B cell (primary cell): Measurements from ENCODE around the gene PGBD5. TPM values are rescaled to one million over a fixed set of nuclear protein-coding genes. Genes with fewer than 3 reads are reported as not detected.

ENCODE experiments used
- ATAC-seq: fragments of 200-7000 bp; cut with Tn5 transposase; one replicate; pipeline ENCODE4 v1.10.0; 2021; ENCODE audit warnings: low read depth, mild to moderate bottlenecking, moderate number of reproducible peaks, moderate library complexity
- CTCF ChIA-PET: fragments of 350-600 bp; sonication (Branson Sonifier 250); formaldehyde crosslinking; loops from one replicate; lab custom pipeline; 2021; ENCODE audit warnings: antibody characterized with exemption, inconsistent platforms; lab: Charles Lee
- POLR2A ChIA-PET: fragments of 350-600 bp; sonication (Branson Sonifier 250); formaldehyde crosslinking; loops from one replicate; lab custom pipeline; 2021; ENCODE audit warnings: antibody characterized with exemption; lab: Charles Lee
- DNase-seq: peaks from one replicate; pipeline ENCODE4 v3.0.0; 2013
- H2AFZ ChIP-seq: 2 replicates; pipeline ENCODE4 v1.6.1; 2012; ENCODE audit warnings: mild to moderate bottlenecking, low read depth, low read length; ENCODE audit not compliant: insufficient read depth, poor library complexity, severe bottlenecking
- H3K27ac ChIP-seq, 2 donors: 1 replicate in 1 of 2; 2 replicates in 1 of 2; pipeline ENCODE4 v1.5.1; 2012 to 2013; ENCODE audit warnings: low read length in 2 of 2, mild to moderate bottlenecking in 2 of 2, moderate library complexity in 1 of 2
- H3K27me3 ChIP-seq, 4 experiments: fragments of 200-600 bp in 1 of 4; sonication (generic) in 1 of 4; replicated peaks in 1 of 4; 1 replicate in 2 of 4; 2 replicates in 2 of 4; pipeline versions ENCODE4 v1.6.1 to v1.7.0; 2013 to 2016; ENCODE audit warnings: low read length in 3 of 4, mild to moderate bottlenecking in 2 of 4, mixed read lengths in 1 of 4, moderate library complexity in 1 of 4; ENCODE audit not compliant: insufficient read depth in 4 of 4, control insufficient read depth in 3 of 4; ENCODE audit errors: control extremely low read depth in 1 of 4
- H3K36me3 ChIP-seq, 2 experiments: replicated peaks in 1 of 2; 1 replicate in 1 of 2; 2 replicates in 1 of 2; pipeline versions ENCODE4 v1.6.1 to v1.7.1; 2013; ENCODE audit warnings: low read length in 1 of 2; ENCODE audit not compliant: insufficient read depth in 2 of 2, control insufficient read depth in 1 of 2; ENCODE audit errors: control extremely low read depth in 1 of 2, extremely low read depth in 1 of 2
- H3K4me1 ChIP-seq, 2 donors: fragments of 200-600 bp in 1 of 2; sonication (generic) in 1 of 2; 1 replicate in 1 of 2; 2 replicates in 1 of 2; pipeline versions ENCODE4 v1.5.1 to v1.6.1; 2013 to 2017; ENCODE audit warnings: low read length in 2 of 2; ENCODE audit not compliant: control insufficient read depth in 2 of 2, insufficient read depth in 2 of 2
- H3K4me2 ChIP-seq: replicated peaks from 2 replicates; pipeline ENCODE3; 2012; ENCODE audit warnings: mild to moderate bottlenecking, low read depth, low read length; ENCODE audit not compliant: poor library complexity, severe bottlenecking
- H3K4me3 ChIP-seq, 5 experiments: fragments of 200-600 bp in 1 of 5; sonication (generic) in 1 of 5; 1 replicate in 3 of 5; 2 replicates in 2 of 5; pipeline versions ENCODE4 v1.5.1 to v1.7.0; 2011 to 2016; ENCODE audit warnings: low read length in 4 of 5, mild to moderate bottlenecking in 4 of 5, low read depth in 2 of 5, control low read depth in 1 of 5, moderate library complexity in 1 of 5; ENCODE audit not compliant: insufficient read depth in 1 of 5; ENCODE audit errors: control extremely low read depth in 1 of 5, extremely low read depth in 1 of 5
- H3K79me2 ChIP-seq: fragments of 200-600 bp; sonication (generic); one replicate; pipeline ENCODE4 v1.6.0; 2016; ENCODE audit warnings: low read length; ENCODE audit not compliant: control insufficient read depth, insufficient read depth
- H3K9ac ChIP-seq: fragments of 200-600 bp; sonication (generic); 2 replicates; pipeline ENCODE4 v1.6.1; 2017; ENCODE audit warnings: mild to moderate bottlenecking, low read length, moderate library complexity
- H3K9me3 ChIP-seq, 3 donors: one replicate each; pipeline versions ENCODE4 v1.6.1 to v1.7.1; 2013; ENCODE audit warnings: low read length in 2 of 3; ENCODE audit not compliant: control insufficient read depth in 2 of 3, insufficient read depth in 1 of 3; ENCODE audit errors: control extremely low read depth in 1 of 3
- H4K20me1 ChIP-seq: 2 replicates; pipeline ENCODE4 v1.6.0; 2012; ENCODE audit warnings: mild to moderate bottlenecking, low read length; ENCODE audit not compliant: insufficient read depth, control insufficient read depth, poor library complexity, severe bottlenecking
- H3K27ac Mint-ChIP-seq: one replicate; pipeline ENCODE4 v1.8.0; 2021; ENCODE audit warnings: mixed read lengths
- H3K27me3 Mint-ChIP-seq: one replicate; pipeline ENCODE4 v1.8.0; 2021; ENCODE audit warnings: mixed read lengths
- H3K4me1 Mint-ChIP-seq: one replicate; pipeline ENCODE4 v1.8.0; 2021; ENCODE audit warnings: mixed read lengths
- H3K4me3 Mint-ChIP-seq: one replicate; pipeline ENCODE4 v1.8.0; 2021; ENCODE audit warnings: mixed read lengths
- H3K9me3 Mint-ChIP-seq: one replicate; pipeline ENCODE4 v1.8.0; 2022; ENCODE audit warnings: mixed read lengths; ENCODE audit not compliant: insufficient read depth
- EZH2 ChIP-seq: IDR thresholded peaks from 2 replicates; pipeline ENCODE4 v1.6.1; 2012; ENCODE audit warnings: borderline replicate concordance, low read depth, mild to moderate bottlenecking, moderate library complexity, low read length; ENCODE audit not compliant: insufficient read depth, poor library complexity, severe bottlenecking
- WGBS: methylation state at CpG from one replicate; pipeline ENCODE4 v1.1.5; 2013; ENCODE audit warnings: missing lambda C conversion rate; ENCODE audit not compliant: insufficient coverage; 5-methylcytosine and 5-hydroxymethylcytosine counted together
- intact Hi-C: fragments of 100-400 bp; cut with micrococcal nuclease; formaldehyde crosslinking; loops from one replicate; pipeline ENCODE4 v1.10.0; 2022
- polyA plus RNA-seq: library from polyadenylated mRNA; depleted of rRNA; stranded (reverse); fragments of >200 nt; gene quantifications from 2 replicates; pipeline ENCODE4 v1.2.3, GENCODE V29; 2012
- total RNA-seq, 2 donors: library from RNA; stranded (reverse); fragments of 120-200 nt in 1 of 2; gene quantifications; 1 replicate in 1 of 2; 2 replicates in 1 of 2; pipeline versions ENCODE4 v1.2.3 to v1.2.4, GENCODE V29; 2013 to 2022
- TF ChIP-seq, protein P1 (sequence below): fragments of 200-600 bp; IDR thresholded peaks from one replicate; pipeline ENCODE4 v1.8.0; 2022; ENCODE audit warnings: antibody characterized with exemption, mild to moderate bottlenecking

The PGBD5 gene
- total and polyA plus RNA-seq, 2 donors (not counting 1 experiment from before 2014, with no cell fraction given), result 0.07 TPM; not detected in 1

- Histone ChIP-seq H3K36me3 (peaks cover 1 to 13% of the 10 kb centered on the region in 2 experiments), H3K4me2 (peak overlapping the region; percentile 59), H3K9ac (no peak overlapping the region), H4K20me1 (no peaks in the 10 kb centered on the region), H3K9me3 (no peaks in the 10 kb centered on the region), H3K79me2 (peaks cover 5% of the 10 kb centered on the region), H3K4me1 (peaks cover 40 to 48% of the 10 kb centered on the region in 2 donors), H3K4me3 (no peak overlapping the region), H3K27ac (peak overlapping the region in 1 of 2 donors; percentile 64), H2AFZ (peak overlapping the region; percentile 8), H3K27me3 (no peaks in the 10 kb centered on the region)
- no peaks in the 10 kb centered on the region for H3K27me3 Mint-ChIP-seq
- TF ChIP-seq EZH2, result no peak
- TF ChIP-seq, protein P1, sequence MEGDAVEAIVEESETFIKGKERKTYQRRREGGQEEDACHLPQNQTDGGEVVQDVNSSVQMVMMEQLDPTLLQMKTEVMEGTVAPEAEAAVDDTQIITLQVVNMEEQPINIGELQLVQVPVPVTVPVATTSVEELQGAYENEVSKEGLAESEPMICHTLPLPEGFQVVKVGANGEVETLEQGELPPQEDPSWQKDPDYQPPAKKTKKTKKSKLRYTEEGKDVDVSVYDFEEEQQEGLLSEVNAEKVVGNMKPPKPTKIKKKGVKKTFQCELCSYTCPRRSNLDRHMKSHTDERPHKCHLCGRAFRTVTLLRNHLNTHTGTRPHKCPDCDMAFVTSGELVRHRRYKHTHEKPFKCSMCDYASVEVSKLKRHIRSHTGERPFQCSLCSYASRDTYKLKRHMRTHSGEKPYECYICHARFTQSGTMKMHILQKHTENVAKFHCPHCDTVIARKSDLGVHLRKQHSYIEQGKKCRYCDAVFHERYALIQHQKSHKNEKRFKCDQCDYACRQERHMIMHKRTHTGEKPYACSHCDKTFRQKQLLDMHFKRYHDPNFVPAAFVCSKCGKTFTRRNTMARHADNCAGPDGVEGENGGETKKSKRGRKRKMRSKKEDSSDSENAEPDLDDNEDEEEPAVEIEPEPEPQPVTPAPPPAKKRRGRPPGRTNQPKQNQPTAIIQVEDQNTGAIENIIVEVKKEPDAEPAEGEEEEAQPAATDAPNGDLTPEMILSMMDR, result no peak
- no peak for ATAC-seq
- peak overlapping the region; percentile 73 for H3K27ac Mint-ChIP-seq
- H3K4me3 Mint-ChIP-seq, result peak overlapping the region; percentile 20
- H3K4me1 Mint-ChIP-seq, result peaks cover 51% of the 10 kb centered on the region
- H3K9me3 Mint-ChIP-seq, result no peaks in the 10 kb centered on the region
- intact Hi-C loops, result loop anchor here (10.0 kb wide), 1 partner anchor 207 kb away; the partner anchor contains the start of gene GALNT2
- CTCF ChIA-PET, result no interaction called here
- no peak for DNase-seq
- POLR2A ChIA-PET, result no interaction called here
- WGBS, result 82% methylated on average over 19 of the region's 20 CpGs
Observed at GRCh38 chr1:230271300-230272035, 154.7 kb downstream of the PGBD5 start.
